A549 treated with DMSO at 1 μM for 4 hours (cell line): ENCODE measurements around the gene SEPTIN14. TPM values are rescaled to one million over a fixed set of nuclear protein-coding genes. Genes with fewer than 3 reads are reported as not detected.

Experiments used
- total RNA-seq: library from RNA; stranded (reverse); fragments of 200-300 nt; extraction: Qiagen RNA extraction; gene quantifications from 5 replicates; pipeline ENCODE4 v1.2.3, GENCODE V29; 2022; ENCODE audit warnings: low read depth

The SEPTIN14 gene
- not detected in 5 replicates for total RNA-seq

DNA sequence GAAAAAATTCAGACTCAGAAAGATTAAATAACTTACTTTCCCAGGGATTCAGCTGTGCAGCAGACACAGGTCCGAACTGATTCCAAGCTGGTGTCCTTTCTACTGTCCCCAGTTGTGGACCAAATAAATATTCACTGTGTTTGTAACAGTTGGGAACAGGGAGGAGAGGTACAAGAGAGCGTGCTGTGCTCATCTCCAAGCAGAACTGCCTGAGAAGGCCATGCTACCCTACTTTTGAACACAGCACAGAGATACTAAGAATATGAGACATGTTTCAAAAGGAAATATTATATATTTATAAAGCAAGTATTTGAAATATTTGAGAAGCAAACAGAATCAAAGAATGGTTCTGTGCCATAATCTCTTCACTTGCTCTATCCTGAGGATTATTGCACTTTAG lies at the start of gene SEPTIN14:
TSS of gene SEPTIN14 (minus strand) at position 101 of the 400 bp plus-strand sequence. CDS start 756 bp downstream, outside the sequence.

Other genes with a start within 250 kb of the SEPTIN14 start
- gene ZNF713, start 24.7 kb upstream of the SEPTIN14 start, total RNA-seq, result 0.61 to 1.2 TPM (median 0.76 TPM) in 5 replicates
- 24.4 to 29.0 TPM (median 28.7 TPM) in 5 replicates for gene MRPS17, start 89.1 kb upstream of the SEPTIN14 start, total RNA-seq
- 40.6 to 59.0 TPM (median 50.6 TPM) in 5 replicates for gene NIPSNAP2, start 101.8 kb upstream of the SEPTIN14 start, total RNA-seq
- 27.6 to 35.0 TPM (median 30.6 TPM) in 5 replicates for gene PSPH, start 188.7 kb upstream of the SEPTIN14 start, total RNA-seq
- gene CCT6A, start 189.0 kb upstream of the SEPTIN14 start, total RNA-seq, result 257 to 310 TPM (median 300 TPM) in 5 replicates
- 115 to 121 TPM (median 117 TPM) in 5 replicates for gene SUMF2, start 201.5 kb upstream of the SEPTIN14 start, total RNA-seq
- gene PHKG1, start 230.2 kb upstream of the SEPTIN14 start, total RNA-seq, result 0.52 to 0.68 TPM (median 0.63 TPM) in 5 replicates
- gene CHCHD2, start 243.7 kb upstream of the SEPTIN14 start, total RNA-seq, result 605 to 711 TPM (median 671 TPM) in 5 replicates